GM21526 (cell line): Measurements from ENCODE around the gene DCLRE1B.

Experiments
- ATAC-seq: cut with Tn5 transposase; IDR thresholded peaks from one replicate; pipeline ENCODE4 v1.9.1; 2021; ENCODE audit warnings: moderate library complexity; ENCODE audit not compliant: unreplicated experiment, low FRiP score

The DCLRE1B gene

DNA sequence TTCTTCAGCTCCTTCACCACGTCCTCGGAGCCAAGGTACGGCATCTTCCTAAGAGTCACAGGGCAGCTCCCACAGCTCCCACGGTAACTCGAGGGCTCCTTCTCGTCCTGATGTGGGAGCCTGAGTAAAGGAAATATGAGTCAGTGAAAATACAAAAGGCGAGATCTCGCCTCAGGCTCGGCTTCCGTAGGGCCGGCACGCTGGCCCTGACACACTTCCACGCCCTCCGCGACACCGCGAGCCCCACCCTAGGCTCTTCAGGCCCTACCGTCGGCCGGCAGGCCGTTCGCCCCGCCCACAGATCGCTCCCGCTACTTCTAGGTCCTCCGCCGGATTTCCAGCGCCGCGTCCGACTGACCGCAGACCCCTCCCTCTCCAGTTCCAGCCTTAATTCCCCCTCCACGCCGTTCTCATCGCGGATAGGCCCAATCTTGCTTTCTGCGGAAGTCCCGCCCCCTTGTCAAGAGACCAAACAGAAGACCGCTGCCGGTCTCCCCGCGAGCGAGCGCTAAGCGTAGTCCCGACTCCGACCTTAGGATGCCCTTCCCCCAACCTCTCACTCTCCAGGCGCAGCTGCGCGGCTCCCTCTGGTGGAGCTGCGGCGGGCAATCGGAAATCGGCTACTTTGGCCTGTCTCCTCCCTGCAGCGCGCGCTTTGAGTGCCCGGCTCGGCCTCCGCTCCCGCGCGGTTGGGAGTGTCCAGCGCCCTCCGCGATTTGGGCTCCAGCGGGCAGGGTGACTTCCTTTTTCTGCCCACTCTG, at the start of gene DCLRE1B, which contains the start of gene AP4B1:
TSS of gene DCLRE1B (plus strand) at position 653 of the 761 bp plus-strand sequence. CDS start 261 bp downstream, outside the sequence.
TSS of gene AP4B1 (minus strand) at position 126 of the 761 bp plus-strand sequence. CDS start at position 44, 82 bp downstream.
- peak; percentile 87 for ATAC-seq

DNA sequence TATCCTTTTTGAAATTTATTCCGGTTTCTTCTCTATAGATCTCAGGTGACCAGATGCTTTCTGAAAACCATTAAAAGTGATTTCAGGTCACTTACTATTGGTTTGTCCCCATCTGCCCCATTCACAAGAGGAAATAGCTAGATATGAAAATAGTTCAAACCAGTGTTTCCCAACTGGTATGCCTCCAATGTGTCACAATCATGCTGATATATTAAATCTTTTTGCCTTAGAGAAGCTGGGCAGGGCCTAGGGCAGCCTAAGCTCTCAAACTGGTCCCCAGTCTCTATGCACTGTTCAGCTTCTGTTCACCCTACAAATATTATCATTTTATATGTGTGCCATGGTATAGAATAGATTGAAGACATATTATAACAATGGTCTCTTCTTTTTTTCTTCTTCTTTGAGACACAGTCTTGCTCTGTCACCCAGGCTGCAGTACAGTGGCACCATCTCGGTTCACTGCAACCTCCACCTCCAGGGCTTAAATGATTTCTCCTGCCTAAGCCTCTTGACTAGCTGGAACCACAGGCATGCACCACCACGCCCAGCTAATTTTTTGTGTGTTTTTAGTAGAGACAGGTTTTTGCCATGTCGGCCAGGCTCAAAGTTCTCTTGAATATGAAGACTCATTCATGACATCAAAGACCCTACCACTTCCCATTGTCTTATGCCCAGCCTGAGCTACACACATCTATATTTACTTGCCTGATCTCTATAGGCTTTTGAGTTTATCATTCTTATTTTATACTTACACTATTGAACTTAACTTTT, 49.3 kb upstream of the DCLRE1B start:
- ATAC-seq: no peak

DNA sequence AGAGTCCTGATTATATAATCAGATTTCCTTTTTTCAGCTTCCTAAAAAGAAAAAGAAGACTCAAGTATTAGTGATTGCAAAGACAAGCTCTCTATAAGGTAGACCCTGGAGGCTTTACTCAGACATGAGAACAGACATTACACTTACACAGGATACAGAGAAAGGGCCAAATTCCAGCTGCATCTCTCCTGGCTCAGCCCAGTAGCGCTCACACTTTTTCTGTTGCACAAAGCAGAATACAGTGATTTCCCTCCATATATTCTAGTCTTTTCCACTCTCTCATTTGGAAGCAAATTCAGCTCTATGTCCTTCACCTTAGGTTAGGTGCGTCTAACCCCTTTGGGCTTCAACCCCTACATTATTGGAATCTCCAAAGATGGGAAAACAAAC, 48.7 kb upstream of the DCLRE1B start:
- ATAC-seq: no peak

DNA sequence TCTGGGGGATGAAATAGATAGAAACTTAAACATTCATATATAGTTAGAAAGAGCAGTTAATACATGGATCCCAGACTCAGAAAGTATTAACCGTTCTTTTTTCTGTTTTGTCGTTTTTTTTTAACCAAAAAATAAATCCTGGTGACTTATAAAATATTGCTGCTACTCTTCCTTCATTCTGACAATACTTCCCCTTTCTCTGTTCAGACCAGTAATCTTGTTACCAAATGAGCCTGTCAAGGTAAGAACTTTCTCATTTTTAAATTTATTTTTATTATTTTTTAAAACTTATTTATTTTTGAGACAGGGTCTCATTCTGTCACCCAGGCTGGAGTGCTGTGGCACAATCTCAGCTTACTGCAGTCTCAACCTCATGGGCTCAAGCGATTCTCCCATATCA, 47.4 kb upstream of the DCLRE1B start:
- ATAC-seq: no peak

DNA sequence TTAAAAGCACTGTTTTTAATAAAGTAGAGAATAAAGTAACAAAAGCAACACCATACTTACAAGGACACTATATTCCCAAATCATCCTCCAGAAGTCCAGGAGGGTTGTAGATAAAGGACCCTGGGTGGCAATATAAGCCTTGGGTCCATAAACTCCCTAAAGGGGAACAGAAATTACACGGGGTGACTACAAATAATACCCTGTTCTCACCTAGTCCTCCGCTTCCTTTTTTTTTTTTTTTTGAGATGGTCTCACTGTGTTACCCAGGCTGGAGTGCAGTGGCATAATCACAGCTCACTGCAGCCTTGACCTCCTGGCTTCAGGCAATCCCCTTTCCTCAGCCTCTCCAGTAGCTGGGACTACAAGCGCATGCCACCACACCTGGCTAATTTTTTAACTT, 46.7 kb upstream of the DCLRE1B start:
- no peak for ATAC-seq

DNA sequence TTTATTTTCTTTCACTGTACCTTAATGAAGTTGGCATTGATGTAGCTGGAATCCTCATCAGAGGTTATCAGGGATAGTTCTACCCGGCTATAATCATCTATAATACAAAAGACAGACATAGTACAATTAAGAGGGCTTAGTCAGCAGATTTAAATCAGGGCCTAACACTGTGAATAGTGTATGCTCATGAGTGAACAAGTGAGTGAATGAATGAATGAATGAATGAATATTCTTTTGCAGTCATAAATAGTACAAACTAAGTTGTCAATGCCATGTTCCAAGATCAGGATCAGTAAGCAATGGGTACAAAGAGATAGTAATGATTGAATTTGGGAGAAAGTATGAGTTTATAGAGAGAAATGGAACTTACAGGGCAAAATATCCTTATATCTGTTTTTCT, 46.1 kb upstream of the DCLRE1B start:
- no peak for ATAC-seq

DNA sequence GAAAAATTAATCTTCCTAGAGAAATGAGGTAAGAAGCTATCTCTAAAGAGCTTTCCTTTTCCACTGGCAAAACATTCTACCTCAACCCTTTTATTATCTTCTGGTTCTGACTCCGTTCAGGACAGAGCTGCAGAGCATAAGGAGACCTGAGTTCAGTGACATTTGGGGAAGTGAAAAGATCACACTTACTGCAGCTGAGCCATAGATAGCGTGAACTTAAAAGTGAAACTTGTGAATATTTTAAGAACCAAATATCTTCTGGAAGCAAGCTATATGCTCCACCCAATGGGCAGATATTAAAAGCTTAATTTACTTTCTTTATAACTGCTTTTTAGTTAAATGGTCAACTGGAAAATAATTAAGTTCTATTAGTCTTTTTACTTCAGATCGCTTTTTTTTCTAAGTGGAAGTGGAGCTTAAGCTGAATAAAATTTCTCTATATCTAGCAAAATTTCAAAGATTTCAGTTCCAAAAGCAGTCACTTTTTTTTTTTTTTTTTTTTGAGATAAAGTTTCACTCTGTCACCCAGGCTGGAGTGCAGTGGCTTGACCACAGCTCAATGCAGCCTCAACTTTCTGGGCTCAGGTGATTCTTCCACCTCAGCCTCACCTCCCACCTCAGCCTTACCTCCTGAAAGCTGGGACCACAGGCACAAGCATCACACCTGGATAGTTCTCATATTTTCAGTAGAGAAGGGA, 45.5 kb upstream of the DCLRE1B start:
- ATAC-seq: peak; percentile 87

DNA sequence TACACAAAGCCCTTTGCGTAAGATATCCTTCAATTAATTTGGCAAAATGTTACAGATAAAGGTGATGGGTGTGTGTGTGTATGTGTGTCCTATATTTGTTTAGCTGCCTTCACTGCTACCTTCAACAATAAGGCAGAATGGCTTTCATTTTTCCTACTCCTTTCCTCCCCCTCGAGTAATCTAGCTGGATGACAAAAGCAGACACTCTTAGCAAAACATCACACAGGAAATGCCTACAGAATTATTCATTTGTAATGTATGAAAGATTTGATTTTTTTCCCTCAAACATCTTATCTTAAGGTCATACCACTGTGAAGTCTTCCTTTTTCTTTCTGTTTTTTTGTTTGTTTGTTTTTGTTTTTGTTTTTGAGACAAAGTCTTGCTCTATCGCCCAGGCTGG, 44.2 kb upstream of the DCLRE1B start:
- ATAC-seq: no peak

DNA sequence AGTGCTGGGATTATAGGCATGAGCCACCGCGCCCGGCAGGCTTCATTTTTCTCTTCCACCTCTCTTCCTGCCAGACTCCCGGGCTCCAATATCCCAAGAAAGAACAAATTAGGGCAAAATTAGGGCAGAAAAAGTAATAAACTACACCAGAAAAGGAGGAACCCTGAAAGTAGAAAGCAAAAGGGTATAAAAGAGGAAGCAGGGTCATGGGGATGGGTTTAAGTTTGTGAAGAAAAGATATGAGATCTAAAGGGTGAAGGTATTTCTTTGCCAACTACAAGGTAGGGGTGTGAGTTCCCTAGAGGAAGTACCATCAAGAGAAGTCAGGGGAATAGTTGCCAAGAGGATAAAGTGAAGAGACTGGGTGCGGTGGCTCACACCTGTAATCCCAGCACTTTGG, 43.5 kb upstream of the DCLRE1B start:
- no peak for ATAC-seq

DNA sequence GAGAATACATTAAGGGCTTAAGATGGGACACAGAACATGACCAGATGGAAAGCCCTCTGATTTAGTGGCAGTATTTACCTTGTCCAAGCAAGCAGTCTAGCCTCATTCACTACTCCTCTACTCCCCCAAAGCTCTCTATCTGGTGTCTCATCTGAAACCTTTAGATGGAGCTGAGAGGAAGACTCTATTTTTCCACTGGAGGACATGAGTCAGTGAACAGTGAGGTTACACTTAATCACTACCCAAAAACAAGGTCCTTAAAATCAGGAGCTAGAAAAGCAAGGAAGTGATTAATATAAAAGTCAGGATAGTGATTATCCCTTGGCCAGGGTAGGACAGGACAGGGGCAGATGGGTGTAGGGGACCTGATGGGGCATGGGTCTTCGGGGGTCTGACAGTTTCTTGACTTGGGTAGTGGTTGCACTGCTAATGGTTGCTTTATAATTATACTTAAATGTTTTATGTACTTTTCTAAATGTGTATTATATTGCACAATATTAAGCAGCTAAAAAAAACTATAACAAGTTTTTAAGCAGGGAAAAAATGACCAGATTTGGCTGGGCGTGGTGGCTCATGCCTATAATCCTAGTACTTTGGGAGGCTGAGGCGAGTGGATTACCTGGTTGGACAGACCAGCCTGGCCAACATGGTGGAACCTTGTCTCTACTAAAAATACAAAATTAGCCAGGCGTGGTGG, 36.6 kb upstream of the DCLRE1B start:
- ATAC-seq: no peak

DNA sequence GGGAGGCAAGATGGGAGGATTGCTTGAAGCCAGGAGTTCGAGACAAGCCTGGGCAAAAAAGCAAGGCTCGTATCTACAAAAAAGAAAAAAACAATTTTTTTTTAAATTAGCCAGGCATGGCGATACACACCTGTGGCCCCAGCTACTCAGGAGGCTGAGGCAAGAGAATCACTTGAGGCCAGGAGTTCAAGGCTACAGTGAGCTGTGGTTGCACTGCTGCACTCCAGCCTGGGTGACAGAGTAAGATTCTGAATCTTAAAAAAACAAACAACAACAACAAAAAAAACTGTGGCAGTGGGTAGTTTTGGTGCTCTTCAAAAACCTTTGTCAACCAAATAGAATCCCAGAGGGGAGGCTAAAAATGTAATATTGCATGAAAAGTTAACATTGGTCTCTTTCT, 34.3 kb upstream of the DCLRE1B start:
- ATAC-seq: no peak

DNA sequence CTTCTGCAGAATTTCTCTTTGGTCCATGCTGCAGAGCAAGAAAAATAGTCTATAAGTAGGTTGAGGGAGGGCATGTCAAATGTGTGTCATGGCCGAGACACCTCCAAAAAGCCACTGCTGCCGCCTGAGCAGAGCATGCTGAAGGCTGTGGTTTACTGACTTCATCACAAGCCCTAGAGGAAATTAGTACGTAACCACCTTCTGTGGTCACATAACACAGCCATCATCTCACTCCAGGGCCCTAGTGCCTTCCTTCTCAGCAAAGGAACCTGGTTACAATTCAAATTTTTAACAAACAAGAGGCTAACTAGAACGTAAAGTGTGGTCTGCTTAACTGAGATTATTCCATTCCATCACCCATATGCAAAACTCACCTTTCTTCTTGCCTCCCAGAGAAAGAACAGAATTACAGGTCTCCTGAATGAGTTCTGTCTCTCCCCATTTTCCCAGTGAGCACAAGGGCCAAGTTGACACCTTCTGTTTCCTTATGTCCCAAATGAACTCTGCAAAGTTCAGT, 33.5 kb upstream of the DCLRE1B start, which contains the start of gene PTPN22:
TSS of gene PTPN22 (minus strand) at position 116 of the 517 bp plus-strand sequence.
- peak; percentile 87 for ATAC-seq

DNA sequence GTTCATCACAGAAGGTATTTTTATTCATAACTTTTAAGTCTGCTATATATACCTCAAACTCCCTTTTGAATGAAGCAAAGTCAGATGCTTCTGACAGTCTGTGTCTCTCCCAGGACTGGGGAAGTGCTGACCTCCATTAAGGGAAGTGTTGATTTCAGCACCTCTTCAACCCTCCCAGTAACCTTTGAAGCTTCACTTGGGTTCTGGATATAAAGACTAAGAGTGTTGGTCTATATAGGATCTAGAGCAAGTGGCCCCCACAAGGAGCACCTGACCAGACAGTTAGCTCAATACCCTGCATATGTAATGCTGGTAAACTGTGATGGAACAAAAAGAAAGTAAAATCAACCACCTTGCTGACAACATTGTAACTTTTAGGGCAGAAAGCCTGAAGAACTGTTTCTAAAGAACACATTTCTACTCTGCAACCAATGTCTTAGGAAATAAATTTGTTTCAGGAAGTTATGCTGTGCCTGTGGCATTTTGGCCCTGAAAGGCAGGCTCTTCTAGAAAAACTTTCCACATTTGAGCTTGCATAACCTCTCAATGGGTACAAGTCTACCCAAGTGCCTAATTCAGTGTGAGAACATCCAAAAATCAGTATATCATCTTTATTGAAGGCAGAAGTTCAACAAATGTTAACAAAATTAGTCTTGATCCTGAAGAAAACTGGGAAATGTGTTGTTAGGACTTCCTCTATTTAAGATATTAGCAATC, 32.7 kb upstream of the DCLRE1B start:
- ATAC-seq: no peak

DNA sequence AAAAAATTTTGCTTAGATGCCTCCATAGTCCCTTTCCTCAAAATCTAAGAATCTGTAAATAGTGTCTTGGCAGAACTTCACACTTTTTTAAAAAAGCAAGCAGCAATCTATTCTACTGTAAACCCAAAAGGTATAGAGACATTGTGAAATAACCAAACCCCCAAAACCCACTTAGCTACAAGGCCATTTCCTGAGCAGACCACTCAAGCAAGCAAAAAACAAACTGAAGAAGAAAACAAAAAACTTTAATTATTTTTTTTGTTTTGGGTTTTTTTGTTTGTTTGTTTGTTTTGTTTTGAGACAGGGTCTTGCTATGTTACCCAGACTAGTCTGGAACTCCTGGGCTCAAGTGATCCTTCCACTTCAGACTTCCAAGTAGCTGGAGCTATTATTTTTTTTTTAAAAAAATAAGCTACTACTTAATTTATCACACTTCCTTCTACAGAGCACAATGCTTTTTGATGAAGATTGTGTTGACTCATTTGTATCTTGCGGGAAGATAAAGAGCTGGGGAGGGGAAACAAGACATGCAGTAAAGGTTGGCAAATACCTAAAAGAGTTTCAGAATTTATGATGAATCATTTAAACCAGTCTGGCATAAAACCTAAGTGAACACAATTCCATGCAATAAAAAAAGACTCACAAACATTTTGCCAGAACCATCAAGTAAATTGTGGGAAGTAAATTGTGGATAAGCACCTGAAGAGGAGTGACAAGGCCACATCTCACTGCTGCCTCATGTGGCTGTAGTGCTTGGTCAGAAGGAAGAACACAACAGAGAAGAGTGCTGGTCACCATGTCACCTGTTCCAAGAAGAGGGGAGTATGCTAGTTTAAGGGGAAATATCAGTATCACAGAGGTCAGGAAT, 30.9 kb upstream of the DCLRE1B start:
- no peak for ATAC-seq

DNA sequence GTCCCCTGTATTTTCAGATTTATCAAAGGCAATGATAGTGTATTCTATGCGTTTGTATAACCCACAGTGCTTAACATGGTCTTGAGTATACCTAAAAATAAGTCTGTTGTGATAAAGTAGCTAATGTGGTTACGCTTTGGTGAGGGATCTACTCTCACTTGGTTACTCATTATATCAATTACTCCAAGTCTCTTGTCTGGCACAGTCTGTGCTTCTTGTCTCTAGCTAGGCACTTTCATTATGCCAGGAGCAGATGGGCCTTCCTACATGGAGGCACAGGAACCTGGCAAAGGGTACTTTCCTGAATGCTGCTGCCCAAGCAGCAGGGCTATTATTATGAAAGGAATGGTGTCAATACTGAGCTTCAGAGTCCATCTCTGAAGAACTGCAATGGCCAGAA, 29.4 kb upstream of the DCLRE1B start:
- ATAC-seq: no peak

DNA sequence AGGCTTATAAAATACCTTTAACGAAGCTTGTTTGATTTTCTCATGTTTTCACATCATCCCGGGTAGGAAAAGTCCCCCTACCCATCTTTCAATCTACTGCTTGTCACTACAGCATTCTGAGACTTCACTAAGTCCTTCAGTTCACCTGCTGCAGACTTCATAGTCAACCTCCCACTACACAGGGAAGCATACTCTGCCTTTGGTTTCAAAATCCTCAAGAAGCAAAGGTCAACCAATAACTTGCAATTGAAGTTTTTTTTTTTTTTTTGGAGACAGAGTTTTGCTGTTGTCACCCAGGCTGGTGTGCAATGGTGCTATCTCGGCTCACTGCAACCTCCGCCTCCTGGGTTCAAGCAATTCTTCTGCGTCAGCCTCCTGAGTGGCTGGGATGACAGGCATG, 28.9 kb upstream of the DCLRE1B start:
- no peak for ATAC-seq

DNA sequence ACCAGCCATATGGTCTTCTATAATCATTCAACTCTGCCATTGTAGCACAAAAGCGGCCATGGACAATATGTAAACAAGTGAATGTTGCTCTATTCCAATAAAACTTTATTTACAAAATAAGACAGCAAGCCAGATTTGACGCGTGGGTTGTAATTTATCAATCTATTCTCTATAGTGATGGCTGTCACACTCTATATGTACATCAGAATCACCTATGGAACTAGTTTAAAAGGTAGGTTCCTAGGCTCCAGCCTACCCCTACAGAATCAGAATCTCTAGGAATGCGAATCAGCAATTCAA, 25.4 kb upstream of the DCLRE1B start:
- ATAC-seq: no peak

DNA sequence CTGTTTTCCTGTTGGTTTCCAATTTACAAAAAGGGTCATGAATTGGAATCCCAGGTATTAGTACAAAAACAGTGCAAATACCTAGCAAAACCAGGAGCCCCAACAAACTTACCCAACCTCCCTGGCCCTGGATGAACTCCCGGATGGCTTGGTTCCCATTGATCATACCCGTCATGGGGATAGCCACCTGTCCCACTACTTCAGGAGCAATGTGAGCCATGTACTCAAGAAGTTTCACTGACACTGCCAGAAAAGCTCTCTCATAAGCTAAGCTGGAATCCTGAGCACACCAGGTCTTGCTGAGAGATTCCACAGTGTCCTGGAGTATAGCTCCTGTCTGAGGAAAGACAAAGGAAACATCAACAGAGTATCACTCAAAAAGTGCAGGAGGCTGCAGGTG, 23.5 kb upstream of the DCLRE1B start:
- no peak for ATAC-seq
